Loucy (cell line): Measurements from ENCODE around the gene KCNQ5.

Source experiments
- H2AFZ ChIP-seq: fragments of 200-600 bp; sonication (generic); 2 replicates; pipeline ENCODE4 v1.6.0; 2016; ENCODE audit warnings: antibody characterized with exemption, mild to moderate bottlenecking, low read length, moderate library complexity
- H3F3A ChIP-seq: fragments of 200-600 bp; 2 replicates; pipeline ENCODE4 v1.6.0; 2016; ENCODE audit warnings: antibody characterized with exemption, low read depth, mild to moderate bottlenecking
- H3K27me3 ChIP-seq: fragments of 200-600 bp; sonication (generic); 2 replicates; pipeline ENCODE4 v1.6.1; 2014; ENCODE audit warnings: low read length, mild to moderate bottlenecking; ENCODE audit not compliant: insufficient read depth, poor library complexity, severe bottlenecking
- H3K36me3 ChIP-seq: fragments of 200-600 bp; sonication (generic); 2 replicates; pipeline ENCODE4 v1.6.1; 2016; ENCODE audit warnings: low read length; ENCODE audit not compliant: insufficient read depth
- H3K4me1 ChIP-seq: fragments of 200-600 bp; sonication (generic); 2 replicates; pipeline ENCODE4 v1.5.1; 2014; ENCODE audit warnings: low read length, mild to moderate bottlenecking; ENCODE audit not compliant: insufficient read depth, poor library complexity, severe bottlenecking
- H3K4me2 ChIP-seq: fragments of 200-600 bp; sonication (generic); 2 replicates; pipeline ENCODE4 v1.6.0; 2014; ENCODE audit warnings: antibody characterized with exemption, low read length, low read depth, mild to moderate bottlenecking; ENCODE audit not compliant: poor library complexity, severe bottlenecking
- H3K4me3 ChIP-seq: fragments of 200-600 bp; sonication (generic); 2 replicates; pipeline ENCODE4 v1.5.1; 2014; ENCODE audit warnings: low read length, mild to moderate bottlenecking, mixed read lengths; ENCODE audit not compliant: poor library complexity, severe bottlenecking
- H3K79me2 ChIP-seq: fragments of 200-600 bp; sonication (generic); 2 replicates; pipeline ENCODE4 v1.6.1; 2014; ENCODE audit warnings: low read length; ENCODE audit not compliant: insufficient read depth
- H3K9ac ChIP-seq: fragments of 200-600 bp; sonication (generic); 2 replicates; pipeline ENCODE4 v1.6.0; 2014; ENCODE audit warnings: mild to moderate bottlenecking, low read depth, low read length, moderate library complexity; ENCODE audit not compliant: poor library complexity, severe bottlenecking
- H3K9me2 ChIP-seq: fragments of 200-600 bp; sonication (generic); replicated peaks from 2 replicates; pipeline ENCODE4 v1.6.1; 2016; ENCODE audit warnings: low read depth, low read length, mixed read lengths
- H3K9me3 ChIP-seq: fragments of 200-600 bp; sonication (generic); 2 replicates; pipeline ENCODE4 v1.6.1; 2014; ENCODE audit warnings: mild to moderate bottlenecking, antibody characterized with exemption, low read length, low read depth; ENCODE audit not compliant: insufficient read depth
- H4K20me1 ChIP-seq: fragments of 200-600 bp; sonication (generic); 2 replicates; pipeline ENCODE4 v1.6.0; 2014; ENCODE audit warnings: antibody characterized with exemption, low read length, mild to moderate bottlenecking; ENCODE audit not compliant: insufficient read depth, poor library complexity, severe bottlenecking
- CTCF ChIP-seq: fragments of 200-600 bp; sonication (generic); conservative IDR thresholded peaks from 2 replicates; pipeline ENCODE4 v1.5.1; 2014; ENCODE audit warnings: mild to moderate bottlenecking, antibody characterized with exemption, low read length
- EZH2phosphoT487 ChIP-seq: fragments of 200-600 bp; IDR thresholded peaks from 2 replicates; pipeline ENCODE4 v1.6.1; 2018; ENCODE audit warnings: antibody characterized with exemption, mild to moderate bottlenecking, moderate library complexity, borderline replicate concordance

The KCNQ5 gene

GRCh38 chr6:73028124-73028766 lies 406.4 kb downstream of the KCNQ5 start:
- no peak overlapping the region for H3K9ac ChIP-seq
- no peak overlapping the region for H3K4me2 ChIP-seq

GRCh38 chr6:73028893-73029450 lies 407.1 kb downstream of the KCNQ5 start:
- TF ChIP-seq CTCF (no peak), EZH2phosphoT487 (no peak)
- no peaks in the 10 kb centered on the region for H3F3A ChIP-seq
- no peak overlapping the region for H2AFZ ChIP-seq

More at GRCh38 chr6:73028124-73028766, 406.4 kb downstream of the KCNQ5 start:
- Histone ChIP-seq H3K36me3 (no peaks in the 10 kb centered on the region), H4K20me1 (no peaks in the 10 kb centered on the region), H3K79me2 (no peaks in the 10 kb centered on the region), H3K4me3 (no peak overlapping the region), H3K9me2 (no peaks in the 10 kb centered on the region), H3F3A (no peaks in the 10 kb centered on the region), H2AFZ (no peak overlapping the region), H3K27me3 (no peaks in the 10 kb centered on the region), H3K4me1 (no peaks in the 10 kb centered on the region), H3K9me3 (no peaks in the 10 kb centered on the region)
- no peak for TF ChIP-seq EZH2phosphoT487
- TF ChIP-seq CTCF: no peak

DNA sequence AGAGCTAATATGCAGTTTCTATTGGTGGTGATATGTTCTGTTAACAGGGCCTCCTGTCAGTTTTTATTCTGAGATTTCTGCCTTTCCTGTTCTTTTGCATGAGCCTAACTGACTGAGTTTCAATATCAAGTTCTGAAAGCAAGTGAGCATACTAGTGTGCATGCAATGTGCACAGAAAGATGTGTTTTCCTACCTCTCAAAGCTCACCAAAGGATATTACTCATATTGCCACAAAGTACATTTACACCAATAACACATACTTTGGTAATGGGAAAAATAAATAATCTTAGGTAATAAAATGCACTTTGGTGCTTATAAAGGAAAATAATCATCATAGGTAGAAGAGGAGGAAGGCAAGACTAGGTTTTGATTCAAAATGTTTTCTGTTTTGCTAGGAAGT lies 408.4 kb downstream of the KCNQ5 start:
- H3K9me3 ChIP-seq: no peaks in the 10 kb centered on the region
- H3F3A ChIP-seq: no peaks in the 10 kb centered on the region
- no peak overlapping the region for H3K9ac ChIP-seq
- no peak overlapping the region for H2AFZ ChIP-seq
- no peak for TF ChIP-seq CTCF
- TF ChIP-seq EZH2phosphoT487: no peak
- no peak overlapping the region for H3K4me3 ChIP-seq
- no peaks in the 10 kb centered on the region for H4K20me1 ChIP-seq
- H3K4me1 ChIP-seq: no peaks in the 10 kb centered on the region
- no peaks in the 10 kb centered on the region for H3K79me2 ChIP-seq
- no peak overlapping the region for H3K4me2 ChIP-seq
- H3K9me2 ChIP-seq: no peaks in the 10 kb centered on the region
- no peaks in the 10 kb centered on the region for H3K27me3 ChIP-seq
- no peaks in the 10 kb centered on the region for H3K36me3 ChIP-seq

More at GRCh38 chr6:73028893-73029450, 407.1 kb downstream of the KCNQ5 start:
- Histone ChIP-seq H4K20me1 (no peaks in the 10 kb centered on the region), H3K4me1 (no peaks in the 10 kb centered on the region), H3K9me3 (no peaks in the 10 kb centered on the region), H3K4me3 (no peak overlapping the region), H3K9me2 (no peaks in the 10 kb centered on the region), H3K9ac (no peak overlapping the region), H3K36me3 (no peaks in the 10 kb centered on the region), H3K27me3 (no peaks in the 10 kb centered on the region), H3K4me2 (no peak overlapping the region), H3K79me2 (no peaks in the 10 kb centered on the region)
